Neuronal stem cell (in vitro differentiated cells): ENCODE measurements around the gene PTPRG.

Experiments
- DNase-seq: peaks from one replicate; pipeline ENCODE4 v3.0.0-alpha.2; 2013; ENCODE audit warnings: low spot score
- H2AFZ ChIP-seq: one replicate; pipeline ENCODE4 v1.6.1; 2013; ENCODE audit warnings: mild to moderate bottlenecking, low read length, inconsistent platforms
- H2AK5ac ChIP-seq: 2 replicates; pipeline ENCODE4 v1.6.1; 2013; ENCODE audit warnings: low read depth, mild to moderate bottlenecking, inconsistent platforms, low read length, moderate library complexity, mixed read lengths
- H2BK120ac ChIP-seq: 2 replicates; pipeline ENCODE4 v1.6.1; 2013; ENCODE audit warnings: low read depth, mild to moderate bottlenecking, inconsistent platforms, low read length, moderate library complexity, mixed read lengths
- H2BK12ac ChIP-seq: one replicate; pipeline ENCODE4 v1.6.1; 2013; ENCODE audit warnings: low read length, inconsistent platforms
- H2BK15ac ChIP-seq: 2 replicates; pipeline ENCODE4 v1.6.1; 2013; ENCODE audit warnings: mild to moderate bottlenecking, low read length, inconsistent platforms, mixed read lengths
- H2BK5ac ChIP-seq: one replicate; pipeline ENCODE4 v1.6.1; 2013; ENCODE audit warnings: inconsistent platforms, mild to moderate bottlenecking, low read length, moderate library complexity
- H3K14ac ChIP-seq: one replicate; pipeline ENCODE4 v1.6.1; 2013; ENCODE audit warnings: low read length, inconsistent platforms
- H3K18ac ChIP-seq: 2 replicates; pipeline ENCODE4 v1.6.1; 2013; ENCODE audit warnings: low read length, inconsistent platforms
- H3K23ac ChIP-seq: 2 replicates; pipeline ENCODE4 v1.6.1; 2013; ENCODE audit warnings: low read depth, mild to moderate bottlenecking, mixed read lengths, low read length, inconsistent platforms; ENCODE audit not compliant: poor library complexity
- H3K27ac ChIP-seq: replicated peaks from 3 replicates; pipeline ENCODE4 v1.5.1; 2013; ENCODE audit warnings: low read length, inconsistent platforms
- H3K27me3 ChIP-seq, 3 experiments: 2 replicates each; pipeline ENCODE4 v1.6.1; 2013; ENCODE audit warnings: low read length in 3 of 3, mild to moderate bottlenecking in 2 of 3, inconsistent platforms in 1 of 3, low read depth in 1 of 3, mixed read lengths in 1 of 3, moderate library complexity in 1 of 3; ENCODE audit not compliant: control insufficient read depth in 3 of 3, insufficient read depth in 3 of 3
- H3K36me3 ChIP-seq, 2 donors: replicated peaks in 1 of 2; 2 replicates each; pipeline ENCODE4 v1.6.1; 2013; ENCODE audit warnings: low read length in 2 of 2; ENCODE audit not compliant: control insufficient read depth in 2 of 2, insufficient read depth in 2 of 2
- H3K4ac ChIP-seq: 2 replicates; pipeline ENCODE4 v1.6.1; 2013; ENCODE audit warnings: inconsistent platforms, mild to moderate bottlenecking, low read length, moderate library complexity
- H3K4me1 ChIP-seq, 2 donors: 1 replicate in 1 of 2; 2 replicates in 1 of 2; pipeline ENCODE4 v1.6.1; 2013; ENCODE audit warnings: low read length in 2 of 2, low read depth in 1 of 2; ENCODE audit not compliant: control insufficient read depth in 2 of 2, insufficient read depth in 1 of 2
- H3K4me2 ChIP-seq: one replicate; pipeline ENCODE4 v1.6.1; 2013; ENCODE audit warnings: mild to moderate bottlenecking, low read length, inconsistent platforms; ENCODE audit not compliant: insufficient read depth, poor library complexity, severe bottlenecking
- H3K4me3 ChIP-seq, 2 donors: 2 replicates each; pipeline ENCODE4 v1.5.1; 2013; ENCODE audit warnings: low read length in 2 of 2, mild to moderate bottlenecking in 2 of 2, inconsistent platforms in 1 of 2, moderate library complexity in 1 of 2
- H3K79me1 ChIP-seq: one replicate; pipeline ENCODE4 v1.6.1; 2013; ENCODE audit warnings: low read depth, mild to moderate bottlenecking, inconsistent platforms, low read length, moderate library complexity
- H3K9ac ChIP-seq: one replicate; pipeline ENCODE4 v1.6.1; 2013; ENCODE audit warnings: mild to moderate bottlenecking, low read depth, low read length, inconsistent platforms; ENCODE audit not compliant: poor library complexity
- H3K9me3 ChIP-seq, 2 donors: replicated peaks in 1 of 2; 2 replicates each; pipeline versions ENCODE3 to v1.6.1; 2013; ENCODE audit warnings: low read length in 2 of 2, mild to moderate bottlenecking in 2 of 2, inconsistent platforms in 1 of 2, low read depth in 1 of 2, mixed read lengths in 1 of 2, moderate library complexity in 1 of 2; ENCODE audit not compliant: control insufficient read depth in 2 of 2, insufficient read depth in 1 of 2
- H4K8ac ChIP-seq: one replicate; pipeline ENCODE4 v1.6.1; 2013; ENCODE audit warnings: low read depth, mild to moderate bottlenecking, inconsistent platforms, low read length, moderate library complexity
- H4K91ac ChIP-seq: one replicate; pipeline ENCODE4 v1.6.1; 2013; ENCODE audit warnings: low read length, low read depth, mild to moderate bottlenecking, inconsistent platforms; ENCODE audit not compliant: poor library complexity
- WGBS, 2 donors: extraction: QIAGEN DNeasy Blood & Tissue Kit; methylation state at CpG; one replicate each; pipeline ENCODE4 v1.1.7; 2013; ENCODE audit warnings: missing lambda C conversion rate in 2 of 2, mixed read lengths in 1 of 2; ENCODE audit not compliant: insufficient read length in 2 of 2, insufficient replicate concordance in 1 of 2; ENCODE audit errors: extremely low coverage in 2 of 2; 5-methylcytosine and 5-hydroxymethylcytosine counted together

The PTPRG gene

GRCh38 chr3:61646851-61647525, 85.6 kb downstream of the PTPRG start:
- H3K18ac ChIP-seq: no peak overlapping the region
- no peak overlapping the region for H3K27ac ChIP-seq
- peaks cover 0 to 4% of the 10 kb centered on the region in 2 donors for H3K4me1 ChIP-seq
- H2BK120ac ChIP-seq: no peak overlapping the region
- peaks cover 9% of the 10 kb centered on the region for H3K79me1 ChIP-seq
- no peak overlapping the region for H4K8ac ChIP-seq
- H3K9me3 ChIP-seq: peaks cover 6 to 7% of the 10 kb centered on the region in 2 donors
- no peaks in the 10 kb centered on the region for H3K36me3 ChIP-seq
- WGBS, 2 donors: no CpG with 5 or more reads among the region's 7 CpGs
- no peak overlapping the region for H4K91ac ChIP-seq
- H3K4ac ChIP-seq: no peak overlapping the region
- H3K14ac ChIP-seq: no peak overlapping the region
- H3K9ac ChIP-seq: no peak overlapping the region
- no peak overlapping the region for H2BK5ac ChIP-seq
- H2AFZ ChIP-seq: no peak overlapping the region
- H3K27me3 ChIP-seq: no peaks in the 10 kb centered on the region
- DNase-seq: no peak
- no peak overlapping the region for H3K4me3 ChIP-seq
- H2AK5ac ChIP-seq: no peak overlapping the region
- H3K4me2 ChIP-seq: no peak overlapping the region
- no peak overlapping the region for H2BK15ac ChIP-seq
- H3K23ac ChIP-seq: no peak overlapping the region
- no peak overlapping the region for H2BK12ac ChIP-seq

GRCh38 chr3:61648481-61648880, 87.1 kb downstream of the PTPRG start:
- Histone ChIP-seq H3K4me2 (no peak overlapping the region), H3K14ac (no peak overlapping the region), H4K91ac (no peak overlapping the region), H4K8ac (no peak overlapping the region), H3K9me3 (peaks cover 6 to 7% of the 10 kb centered on the region in 2 donors), H2BK12ac (no peak overlapping the region), H2BK120ac (no peak overlapping the region), H3K18ac (no peak overlapping the region), H3K36me3 (no peaks in the 10 kb centered on the region), H3K4ac (no peak overlapping the region), H2BK5ac (no peak overlapping the region), H3K9ac (no peak overlapping the region), H2AK5ac (no peak overlapping the region), H3K23ac (no peak overlapping the region), H3K79me1 (peaks cover 9% of the 10 kb centered on the region), H3K4me3 (no peak overlapping the region), H3K27ac (no peak overlapping the region), H3K4me1 (peaks cover 0 to 4% of the 10 kb centered on the region in 2 donors), H2AFZ (no peak overlapping the region), H3K27me3 (no peaks in the 10 kb centered on the region), H2BK15ac (no peak overlapping the region)
- no CpG with 5 or more reads among the region's 2 CpGs for WGBS, 2 donors
- no peak for DNase-seq

GRCh38 chr3:61649381-61650170, 88.2 kb downstream of the PTPRG start:
- Histone ChIP-seq H3K18ac (no peak overlapping the region), H3K9ac (no peak overlapping the region), H3K79me1 (peaks cover 9% of the 10 kb centered on the region), H2BK12ac (no peak overlapping the region), H3K4me2 (no peak overlapping the region), H3K4me3 (no peak overlapping the region), H3K4me1 (peaks cover 0 to 4% of the 10 kb centered on the region in 2 donors), H3K27ac (no peak overlapping the region), H2BK120ac (no peak overlapping the region), H3K9me3 (peaks cover 6 to 7% of the 10 kb centered on the region in 2 donors), H2BK5ac (no peak overlapping the region), H3K27me3 (no peaks in the 10 kb centered on the region), H3K14ac (no peak overlapping the region), H3K36me3 (no peaks in the 10 kb centered on the region), H2BK15ac (no peak overlapping the region), H3K23ac (no peak overlapping the region), H3K4ac (no peak overlapping the region), H4K8ac (no peak overlapping the region), H2AFZ (no peak overlapping the region), H4K91ac (no peak overlapping the region), H2AK5ac (no peak overlapping the region)
- WGBS, 2 donors: no CpG with 5 or more reads among the region's 5 CpGs
- DNase-seq: no peak

GRCh38 chr3:61650276-61650675, 88.9 kb downstream of the PTPRG start:
- Histone ChIP-seq H2BK120ac (no peak overlapping the region), H2BK12ac (no peak overlapping the region), H3K23ac (no peak overlapping the region), H2BK5ac (no peak overlapping the region), H2AFZ (no peak overlapping the region), H3K18ac (no peak overlapping the region), H3K14ac (no peak overlapping the region), H4K8ac (no peak overlapping the region), H3K4me3 (no peak overlapping the region), H3K27me3 (no peaks in the 10 kb centered on the region), H3K4ac (no peak overlapping the region), H3K9me3 (peaks cover 3 to 5% of the 10 kb centered on the region in 2 donors), H3K79me1 (peaks cover 7% of the 10 kb centered on the region), H3K4me1 (peaks cover 0 to 4% of the 10 kb centered on the region in 2 donors), H2BK15ac (no peak overlapping the region), H3K9ac (no peak overlapping the region), H3K4me2 (no peak overlapping the region), H3K36me3 (no peaks in the 10 kb centered on the region), H3K27ac (no peak overlapping the region), H2AK5ac (no peak overlapping the region), H4K91ac (no peak overlapping the region)
- no peak for DNase-seq
- WGBS, 2 donors: no CpG with 5 or more reads among the region's 7 CpGs
